ENCODE measurements around the gene RASGRF2.

GRCh38 chr5:81003811-81004386 is 43.7 kb downstream of the RASGRF2 start:
- TF ChIP-seq CTCF (IDR thresholded peaks at IDR 0.05; ENCODE audit: low read depth, low read length) (no peak), POLR2A (IDR thresholded peaks at IDR 0.05; ENCODE audit: extremely low read depth, insufficient read length) (no peak)
